ENCODE measurements around the gene NUMB.

DNA sequence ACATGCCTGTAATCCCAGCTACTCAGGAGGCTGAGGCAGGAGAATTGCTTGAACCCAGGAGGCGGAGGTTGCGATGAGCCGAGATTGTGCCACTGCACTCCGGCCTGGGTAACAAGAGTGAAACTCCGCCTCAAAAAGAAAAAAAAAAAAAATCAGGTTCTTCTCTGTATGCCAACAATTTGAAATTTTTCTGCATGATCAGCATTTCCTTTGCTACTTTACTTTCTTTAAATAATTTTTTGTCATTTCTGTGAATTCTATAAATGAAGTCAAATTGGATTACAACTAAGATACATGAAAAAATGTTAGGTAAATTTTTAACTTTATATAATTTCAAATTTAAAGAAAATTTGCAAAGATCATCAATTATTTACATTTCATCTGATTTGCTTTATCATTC lies 87.8 kb downstream of the NUMB start:
- TF ChIP-seq FOXK1 (CRISPR knock-in tag; IDR thresholded peaks at IDR 0.05): no peak
- TF ChIP-seq FOXJ3 (CRISPR knock-in tag; IDR thresholded peaks at IDR 0.05; ENCODE audit: borderline replicate concordance): no peak
- TF ChIP-seq, protein P1, sequence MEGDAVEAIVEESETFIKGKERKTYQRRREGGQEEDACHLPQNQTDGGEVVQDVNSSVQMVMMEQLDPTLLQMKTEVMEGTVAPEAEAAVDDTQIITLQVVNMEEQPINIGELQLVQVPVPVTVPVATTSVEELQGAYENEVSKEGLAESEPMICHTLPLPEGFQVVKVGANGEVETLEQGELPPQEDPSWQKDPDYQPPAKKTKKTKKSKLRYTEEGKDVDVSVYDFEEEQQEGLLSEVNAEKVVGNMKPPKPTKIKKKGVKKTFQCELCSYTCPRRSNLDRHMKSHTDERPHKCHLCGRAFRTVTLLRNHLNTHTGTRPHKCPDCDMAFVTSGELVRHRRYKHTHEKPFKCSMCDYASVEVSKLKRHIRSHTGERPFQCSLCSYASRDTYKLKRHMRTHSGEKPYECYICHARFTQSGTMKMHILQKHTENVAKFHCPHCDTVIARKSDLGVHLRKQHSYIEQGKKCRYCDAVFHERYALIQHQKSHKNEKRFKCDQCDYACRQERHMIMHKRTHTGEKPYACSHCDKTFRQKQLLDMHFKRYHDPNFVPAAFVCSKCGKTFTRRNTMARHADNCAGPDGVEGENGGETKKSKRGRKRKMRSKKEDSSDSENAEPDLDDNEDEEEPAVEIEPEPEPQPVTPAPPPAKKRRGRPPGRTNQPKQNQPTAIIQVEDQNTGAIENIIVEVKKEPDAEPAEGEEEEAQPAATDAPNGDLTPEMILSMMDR (IDR thresholded peaks at IDR 0.05): no peak
- no peak for TF ChIP-seq ATF3 (CRISPR knock-in tag; conservative IDR thresholded peaks at IDR 0.05)

Data from WTC11 (cell line).